Activated T-cell treated with anti-CD3 and anti-CD28 coated beads, Interleukin-2, amount 50 U/mL, for 24 hours (primary cell): ENCODE results near the gene CCDC8.
"Not testable (repeated sequence)": the region's sequence is repeated elsewhere in the genome, so short reads cannot be mapped to it uniquely, and the experiment has no call there.

ENCODE experiments used
- DNase-seq: peaks from one replicate; pipeline ENCODE4 v3.0.0-alpha.2; 2020
- H3K27ac Mint-ChIP-seq: 2 replicates; pipeline ENCODE4 v1.8.0; 2020; ENCODE audit warnings: mild to moderate bottlenecking, mixed read lengths
- H3K27me3 Mint-ChIP-seq: 2 replicates; pipeline ENCODE4 v1.8.0; 2020; ENCODE audit warnings: mixed read lengths
- H3K36me3 Mint-ChIP-seq: 2 replicates; pipeline ENCODE4 v1.8.0; 2020; ENCODE audit warnings: low read depth, mixed read lengths
- H3K4me1 Mint-ChIP-seq: 2 replicates; pipeline ENCODE4 v1.8.0; 2020; ENCODE audit warnings: low read depth, mixed read lengths
- H3K4me3 Mint-ChIP-seq: 2 replicates; pipeline ENCODE4 v1.8.0; 2020; ENCODE audit warnings: mild to moderate bottlenecking, moderate library complexity, mixed read lengths
- H3K9me3 Mint-ChIP-seq: 2 replicates; pipeline ENCODE4 v1.8.0; 2020; ENCODE audit warnings: mixed read lengths

Gene CCDC8

DNA sequence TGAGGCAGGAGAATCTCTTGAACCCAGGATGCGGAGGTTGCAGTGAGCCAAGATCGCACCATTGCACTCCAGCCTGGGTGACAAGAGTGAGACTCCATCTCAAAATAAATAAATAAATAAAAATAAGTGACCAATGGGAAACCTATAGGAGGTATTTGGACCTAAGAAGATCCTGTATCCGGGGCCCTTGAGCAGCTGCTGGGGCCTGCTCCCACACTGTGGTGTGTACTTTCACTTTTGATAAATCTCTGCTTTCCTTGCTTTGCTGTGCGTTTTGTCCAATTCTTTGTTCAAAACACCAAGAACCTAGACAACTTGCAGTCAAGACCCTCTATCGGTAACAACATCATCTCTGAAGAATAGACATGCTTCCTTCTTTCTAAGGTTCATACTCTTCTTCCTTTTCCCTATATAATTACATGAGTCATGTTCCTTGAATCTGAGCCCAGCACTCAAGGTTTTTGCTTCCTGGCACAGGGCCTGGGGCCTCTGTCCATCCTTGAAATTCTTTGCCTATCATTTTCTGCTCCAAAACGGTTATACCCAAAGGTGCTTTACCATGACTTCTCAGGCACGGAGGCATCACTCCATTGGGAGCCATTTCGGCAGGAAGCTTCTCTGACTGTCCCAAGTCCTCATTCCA lies 29.6 kb upstream of the CCDC8 start:
- no peak overlapping the region for H3K27ac Mint-ChIP-seq
- no peak overlapping the region for H3K4me3 Mint-ChIP-seq
- peaks cover 2% of the 10 kb centered on the region for H3K4me1 Mint-ChIP-seq
- DNase-seq, result no peak
- peaks cover 17% of the 10 kb centered on the region for H3K27me3 Mint-ChIP-seq
- no peaks in the 10 kb centered on the region for H3K9me3 Mint-ChIP-seq
- no peaks in the 10 kb centered on the region for H3K36me3 Mint-ChIP-seq

GRCh38 chr19:46441866-46442265 lies 28.5 kb upstream of the CCDC8 start:
- Mint-ChIP-seq H3K36me3 (no peaks in the 10 kb centered on the region), H3K27me3 (peaks cover 13% of the 10 kb centered on the region), H3K4me3 (no peak overlapping the region), H3K4me1 (peaks cover 2% of the 10 kb centered on the region), H3K27ac (no peak overlapping the region), H3K9me3 (no peaks in the 10 kb centered on the region)
- no peak for DNase-seq

DNA sequence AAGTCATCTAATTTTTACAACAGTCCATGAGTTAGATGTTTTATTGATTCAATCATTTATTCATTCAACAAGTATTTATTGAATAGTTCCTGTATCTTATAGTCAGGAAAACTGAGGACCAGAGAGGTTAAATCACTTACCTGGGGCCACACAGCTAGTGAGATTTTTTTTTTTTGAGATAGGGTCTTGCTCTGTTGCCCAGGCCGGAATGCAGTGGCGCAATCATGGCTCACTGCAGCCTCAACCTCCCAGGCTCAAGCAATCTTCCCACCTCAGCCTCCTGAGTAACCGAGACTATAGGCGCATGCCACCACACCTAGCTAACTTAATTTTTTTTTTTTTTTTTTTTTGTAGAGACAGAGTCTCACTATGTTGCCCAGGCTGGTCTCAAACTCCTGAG lies 22.3 kb upstream of the CCDC8 start:
- H3K27ac Mint-ChIP-seq, DNase-seq, H3K4me1 Mint-ChIP-seq, H3K9me3 Mint-ChIP-seq, H3K4me3 Mint-ChIP-seq, H3K36me3 Mint-ChIP-seq: not testable (repeated sequence)
- peaks cover 39% of the 10 kb centered on the region for H3K27me3 Mint-ChIP-seq

GRCh38 chr19:46435009-46435408 lies 21.6 kb upstream of the CCDC8 start:
- no peaks in the 10 kb centered on the region for H3K9me3 Mint-ChIP-seq
- no peak overlapping the region for H3K27ac Mint-ChIP-seq
- H3K27me3 Mint-ChIP-seq, result peaks cover 46% of the 10 kb centered on the region
- H3K36me3 Mint-ChIP-seq, result no peaks in the 10 kb centered on the region
- DNase-seq, result no peak
- no peak overlapping the region for H3K4me3 Mint-ChIP-seq
- no peaks in the 10 kb centered on the region for H3K4me1 Mint-ChIP-seq

- H3K27me3 Mint-ChIP-seq, result peaks cover 61% of the 10 kb centered on the region
- not testable (repeated sequence) for H3K36me3 Mint-ChIP-seq, H3K4me3 Mint-ChIP-seq, DNase-seq, H3K9me3 Mint-ChIP-seq, H3K4me1 Mint-ChIP-seq, H3K27ac Mint-ChIP-seq
These were observed 20.1 kb upstream of the CCDC8 start for GRCh38 chr19:46433470-46433869.

DNA sequence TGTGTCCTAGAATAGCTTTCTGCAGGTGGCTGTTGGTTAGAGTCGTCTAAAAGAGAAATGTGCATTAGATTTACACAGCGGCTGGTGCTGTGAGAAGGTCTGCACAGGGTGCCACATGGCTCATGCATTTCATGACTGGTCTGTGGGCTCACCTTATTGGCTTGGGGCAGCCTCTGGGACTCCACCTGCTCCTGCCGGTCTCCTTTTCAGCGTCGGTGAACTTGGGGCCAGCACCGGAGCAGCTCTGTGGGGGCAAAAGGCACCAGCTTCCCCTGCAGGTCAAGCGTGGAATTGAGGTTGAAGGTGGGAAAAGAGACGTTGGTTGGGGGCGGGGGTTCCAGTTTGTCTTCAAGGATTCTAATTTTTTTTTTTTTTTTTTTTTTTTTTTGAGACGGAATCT lies 18.5 kb upstream of the CCDC8 start:
- Mint-ChIP-seq H3K27ac (no peak overlapping the region), H3K4me3 (no peak overlapping the region), H3K27me3 (peaks cover 71% of the 10 kb centered on the region), H3K36me3 (no peaks in the 10 kb centered on the region), H3K4me1 (peaks cover 24% of the 10 kb centered on the region), H3K9me3 (no peaks in the 10 kb centered on the region)
- DNase-seq, result no peak

DNA sequence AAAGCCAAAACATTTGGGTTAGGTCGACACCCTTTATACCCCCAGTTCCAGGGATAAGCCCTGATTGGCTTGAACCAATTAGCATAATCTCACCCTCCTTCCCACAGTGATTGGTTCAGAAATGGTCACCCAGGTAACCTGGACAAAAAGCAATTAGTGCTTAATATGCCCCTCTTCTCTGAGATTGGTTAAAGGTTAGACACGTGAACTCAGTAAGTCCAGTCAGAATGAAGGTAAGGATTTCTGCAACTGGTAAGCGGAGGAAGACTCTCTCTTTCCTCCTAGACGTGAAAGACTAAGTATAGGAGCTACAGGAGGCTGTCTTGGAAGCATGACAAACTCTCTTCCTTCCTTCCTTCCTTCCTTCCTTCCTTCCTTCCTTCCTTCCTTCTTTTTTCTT lies 16.6 kb upstream of the CCDC8 start:
- Mint-ChIP-seq H3K4me1 (peaks cover 34% of the 10 kb centered on the region), H3K9me3 (no peaks in the 10 kb centered on the region), H3K27me3 (peaks cover 81% of the 10 kb centered on the region), H3K36me3 (no peaks in the 10 kb centered on the region), H3K4me3 (no peak overlapping the region), H3K27ac (no peak overlapping the region)
- DNase-seq, result no peak

DNA sequence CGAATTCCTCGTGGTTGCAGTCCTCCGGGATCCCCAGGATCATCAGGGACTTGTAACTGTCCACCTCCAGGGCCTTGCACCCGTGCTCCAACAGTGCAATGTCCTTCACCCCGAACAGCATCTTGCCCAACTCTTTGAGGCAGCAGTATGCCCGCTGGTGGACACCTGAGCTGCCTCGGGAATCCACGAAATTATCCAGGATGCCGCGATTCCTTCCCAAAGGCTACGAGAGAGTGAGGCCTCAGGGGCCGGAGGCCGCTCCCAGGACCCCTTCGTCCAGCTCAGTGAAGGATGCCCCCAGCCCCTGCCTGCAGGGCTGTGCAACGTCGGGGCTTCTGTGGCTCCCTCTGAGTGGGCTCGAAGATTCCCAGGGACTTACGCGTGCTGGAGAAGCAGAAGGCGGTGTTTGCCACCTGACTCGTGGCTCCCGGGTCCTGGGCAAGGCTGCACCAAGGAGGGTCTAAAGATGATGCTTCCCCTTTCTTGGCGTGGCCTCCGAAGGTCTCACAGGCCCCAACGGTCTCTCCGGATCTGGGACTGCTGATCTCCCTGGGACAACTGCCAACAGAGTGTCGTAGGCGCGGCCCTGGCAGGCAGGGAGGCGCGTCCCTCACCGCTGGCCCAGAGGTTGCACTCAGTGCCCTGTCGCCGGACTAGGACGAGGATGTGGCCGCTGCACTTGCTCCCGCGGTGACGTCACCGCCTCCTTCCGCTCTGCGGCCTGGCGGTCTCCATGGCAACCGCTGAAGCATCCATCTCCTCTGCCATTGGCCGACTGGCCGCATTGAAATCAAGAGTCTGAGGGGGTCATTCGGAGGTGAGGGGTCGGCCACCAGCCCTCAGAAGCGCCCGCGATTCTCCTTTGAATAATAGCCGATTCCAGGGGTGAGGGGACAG lies 15.1 kb upstream of the CCDC8 start, which contains the start of gene PNMA8C:
TSS of gene PNMA8C (minus strand) at position 698 of the 897 bp plus-strand sequence. CDS start at position 121, 577 bp downstream.
- H3K4me3 Mint-ChIP-seq, result peak within 1 kb of the TSS; percentile 56
- no peaks in the 10 kb centered on the region for H3K36me3 Mint-ChIP-seq
- peaks cover 85% of the 10 kb centered on the region for H3K27me3 Mint-ChIP-seq
- peak; percentile 67 for DNase-seq
- peaks cover 34% of the 10 kb centered on the region for H3K4me1 Mint-ChIP-seq
- H3K9me3 Mint-ChIP-seq, result no peaks in the 10 kb centered on the region
- H3K27ac Mint-ChIP-seq, result peak within 1 kb of the TSS; percentile 17

DNA sequence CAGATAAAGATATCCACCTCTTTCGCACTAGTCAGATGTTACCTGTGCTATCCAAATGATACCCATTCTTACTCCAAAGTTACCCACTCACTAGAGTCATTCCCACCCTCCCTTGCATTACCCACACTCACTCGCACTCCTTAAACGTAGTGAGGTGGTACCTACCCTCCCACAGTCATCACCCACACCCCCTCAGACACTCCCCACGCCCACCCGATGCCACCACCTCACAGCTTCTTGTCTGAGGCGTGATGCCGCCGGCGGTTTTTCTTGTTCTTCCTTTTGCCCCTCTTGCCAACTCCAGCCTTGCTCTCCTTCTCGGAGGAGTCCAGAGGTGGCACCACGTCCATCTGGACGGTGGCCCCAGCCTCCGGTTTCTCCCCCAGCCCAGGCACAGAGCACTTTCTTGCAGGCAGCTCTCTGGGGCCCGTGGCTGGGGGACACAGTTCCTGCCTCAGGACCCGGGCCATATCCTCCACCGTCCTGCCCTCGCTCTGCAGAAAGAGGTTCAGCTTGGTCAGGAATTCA lies 14.2 kb upstream of the CCDC8 start:
- peaks cover 91% of the 10 kb centered on the region for H3K27me3 Mint-ChIP-seq

DNA sequence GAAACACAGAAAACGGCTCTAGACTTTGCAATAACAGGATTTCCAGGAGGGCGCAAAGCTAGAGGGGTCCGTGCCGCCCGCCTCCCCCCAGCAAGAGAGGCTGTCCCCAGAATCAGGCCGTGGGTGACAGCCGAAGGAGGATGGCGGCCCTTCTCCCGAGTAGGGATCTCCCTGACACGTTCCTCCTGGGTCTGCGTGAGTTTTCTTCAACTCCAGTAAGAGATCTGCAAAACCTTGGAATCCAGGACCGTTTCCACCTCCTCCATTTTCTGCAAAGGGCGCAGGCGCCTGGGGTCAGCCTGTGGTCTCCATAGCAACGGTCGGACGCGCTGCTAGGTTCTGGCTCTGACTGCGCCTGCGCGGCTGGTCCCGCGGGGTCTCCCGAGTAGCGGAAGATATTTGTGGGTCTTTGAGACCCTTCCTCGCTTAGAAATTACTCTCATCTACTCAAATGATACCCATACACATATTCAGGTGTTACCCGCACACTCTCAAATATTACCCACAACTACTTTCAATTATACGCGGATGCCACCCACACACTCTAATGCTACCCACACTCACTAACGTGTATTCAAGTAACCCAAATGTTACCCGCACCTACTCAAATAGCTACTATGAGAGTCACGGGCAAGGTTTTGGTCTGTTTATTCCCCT lies 13.3 kb upstream of the CCDC8 start:
- Mint-ChIP-seq H3K27me3 (peaks cover 91% of the 10 kb centered on the region), H3K4me3 (peak overlapping the region; percentile 68), H3K27ac (peak overlapping the region; percentile 27), H3K36me3 (no peaks in the 10 kb centered on the region), H3K9me3 (no peaks in the 10 kb centered on the region), H3K4me1 (peaks cover 34% of the 10 kb centered on the region)
- peak; percentile 66 for DNase-seq

More for the DNA sequence above, 14.2 kb upstream of the CCDC8 start:
- Mint-ChIP-seq H3K4me1 (peaks cover 34% of the 10 kb centered on the region), H3K4me3 (no peak overlapping the region), H3K9me3 (no peaks in the 10 kb centered on the region), H3K36me3 (no peaks in the 10 kb centered on the region), H3K27ac (no peak overlapping the region)
- no peak for DNase-seq

GRCh38 chr19:46426035-46426505 lies 12.7 kb upstream of the CCDC8 start:
- Mint-ChIP-seq H3K9me3 (no peaks in the 10 kb centered on the region), H3K27ac (no peak overlapping the region), H3K4me1 (peaks cover 34% of the 10 kb centered on the region), H3K36me3 (no peaks in the 10 kb centered on the region), H3K27me3 (peaks cover 89% of the 10 kb centered on the region), H3K4me3 (peak overlapping the region; percentile 68)
- no peak for DNase-seq

DNA sequence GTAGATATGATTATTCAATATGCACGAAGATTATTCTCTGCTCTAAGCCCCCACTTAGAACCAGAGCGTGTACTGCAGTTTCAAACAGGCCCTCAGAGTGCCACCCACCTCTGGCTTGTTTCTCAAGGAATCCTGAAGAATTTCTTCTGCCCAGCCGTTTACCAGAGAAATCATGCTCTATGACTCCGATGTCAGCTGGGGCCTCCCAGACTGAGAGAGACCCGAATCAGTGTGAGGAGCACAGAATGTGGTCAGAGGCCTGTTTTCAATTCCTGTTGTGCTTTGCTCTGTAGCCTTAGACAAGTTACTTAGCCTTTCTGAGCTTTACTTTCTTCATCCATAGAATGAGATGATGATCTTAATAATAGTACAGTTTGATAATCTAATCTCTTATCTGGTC lies 9.8 kb upstream of the CCDC8 start:
- peaks cover 23% of the 10 kb centered on the region for H3K4me1 Mint-ChIP-seq
- DNase-seq, result no peak
- no peak overlapping the region for H3K27ac Mint-ChIP-seq
- H3K27me3 Mint-ChIP-seq, result peaks cover 89% of the 10 kb centered on the region
- no peaks in the 10 kb centered on the region for H3K36me3 Mint-ChIP-seq
- no peak overlapping the region for H3K4me3 Mint-ChIP-seq
- H3K9me3 Mint-ChIP-seq, result no peaks in the 10 kb centered on the region

DNA sequence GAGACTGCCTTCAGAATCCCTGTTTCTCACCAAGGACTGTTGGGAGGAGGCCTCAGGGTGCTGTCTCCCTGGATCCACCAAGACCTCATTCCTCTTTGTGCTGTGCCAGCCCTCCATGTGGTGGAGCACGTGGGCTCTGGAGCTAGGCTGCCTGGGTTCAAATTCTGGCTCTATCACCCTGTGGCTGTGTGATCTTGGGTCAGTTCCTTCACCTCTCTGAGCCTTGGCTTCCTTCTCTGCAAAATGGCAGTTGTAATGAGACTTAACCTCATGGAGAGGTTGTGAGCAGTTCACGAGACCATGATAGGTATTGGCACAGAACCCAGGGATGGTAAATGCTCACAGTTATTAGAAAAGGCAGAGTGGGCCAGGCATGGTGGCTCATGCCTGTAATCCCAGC lies 9.0 kb upstream of the CCDC8 start:
- Mint-ChIP-seq H3K4me3 (no peak overlapping the region), H3K9me3 (no peaks in the 10 kb centered on the region), H3K27me3 (peaks cover 86% of the 10 kb centered on the region), H3K36me3 (no peaks in the 10 kb centered on the region), H3K4me1 (peaks cover 15% of the 10 kb centered on the region), H3K27ac (no peak overlapping the region)
- no peak for DNase-seq

GRCh38 chr19:46420056-46420455 lies 6.7 kb upstream of the CCDC8 start:
- H3K36me3 Mint-ChIP-seq, result no peaks in the 10 kb centered on the region
- DNase-seq, result no peak
- H3K4me1 Mint-ChIP-seq, result peaks cover 4% of the 10 kb centered on the region
- H3K27me3 Mint-ChIP-seq, result peaks cover 86% of the 10 kb centered on the region
- no peak overlapping the region for H3K4me3 Mint-ChIP-seq
- H3K27ac Mint-ChIP-seq, result no peak overlapping the region
- no peaks in the 10 kb centered on the region for H3K9me3 Mint-ChIP-seq
